ENCODE results near the gene SEC61A1.

The SEC61A1 gene

GRCh38 chr3:128051837-128052594, at the start of gene SEC61A1:
TSS of gene SEC61A1 (plus strand) at chr3:128052437. CDS start at chr3:128052553, 116 bp downstream.
- peak; percentile 95 for DNase-seq (ENCODE audit: low read depth in 2 of 2)

- no peak for DNase-seq (ENCODE audit: low read depth in 2 of 2)
Measured at GRCh38 chr3:128004661-128005060, 47.6 kb upstream of the SEC61A1 start.

GRCh38 chr3:128006061-128007032, 45.9 kb upstream of the SEC61A1 start:
- DNase-seq (ENCODE audit: low read depth in 2 of 2) = no peak

- DNase-seq (ENCODE audit: low read depth in 2 of 2) = no peak
Measured at GRCh38 chr3:128007033-128007424, 45.2 kb upstream of the SEC61A1 start.

- DNase-seq (ENCODE audit: low read depth in 2 of 2) = no peak
Measured at GRCh38 chr3:128009952-128010846, 42.0 kb upstream of the SEC61A1 start.

GRCh38 chr3:128011140-128011539, 41.1 kb upstream of the SEC61A1 start:
- no peak for DNase-seq (ENCODE audit: low read depth in 2 of 2)

GRCh38 chr3:128012050-128012449, 40.2 kb upstream of the SEC61A1 start:
- DNase-seq (ENCODE audit: low read depth in 2 of 2) = no peak

- DNase-seq (ENCODE audit: low read depth in 2 of 2) = no peak
Measured at GRCh38 chr3:128014548-128014947, 37.7 kb upstream of the SEC61A1 start.

GRCh38 chr3:128016502-128016901, 35.7 kb upstream of the SEC61A1 start:
- DNase-seq (ENCODE audit: low read depth in 2 of 2) = no peak

- no peak for DNase-seq (ENCODE audit: low read depth in 2 of 2)
Measured at GRCh38 chr3:128021768-128022372, 30.4 kb upstream of the SEC61A1 start.

- no peak for DNase-seq (ENCODE audit: low read depth in 2 of 2)
Measured at GRCh38 chr3:128033102-128033501, 19.1 kb upstream of the SEC61A1 start.

- DNase-seq (ENCODE audit: low read depth in 2 of 2) = no peak
Measured at GRCh38 chr3:128036119-128036518, 16.1 kb upstream of the SEC61A1 start.

- no peak for DNase-seq (ENCODE audit: low read depth in 2 of 2)
Measured at GRCh38 chr3:128040041-128040440, 12.2 kb upstream of the SEC61A1 start.

- DNase-seq (ENCODE audit: low read depth in 2 of 2) = no peak
Measured at GRCh38 chr3:128040660-128041059, 11.6 kb upstream of the SEC61A1 start.

GRCh38 chr3:128041344-128041743, 10.9 kb upstream of the SEC61A1 start:
- DNase-seq (ENCODE audit: low read depth in 2 of 2) = no peak

- no peak for DNase-seq (ENCODE audit: low read depth in 2 of 2)
Measured at GRCh38 chr3:128050597-128050996, 1.6 kb upstream of the SEC61A1 start.

- no peak for DNase-seq (ENCODE audit: low read depth in 2 of 2)
Measured at GRCh38 chr3:128051459-128051836, 789 bp upstream of the SEC61A1 start.

- no peak for DNase-seq (ENCODE audit: low read depth in 2 of 2)
Measured at GRCh38 chr3:128052595-128053351, 536 bp downstream of the SEC61A1 start.

GRCh38 chr3:128053614-128054013, 1.4 kb downstream of the SEC61A1 start:
- no peak for DNase-seq (ENCODE audit: low read depth in 2 of 2)

GRCh38 chr3:128054367-128054766, 2.1 kb downstream of the SEC61A1 start:
- DNase-seq (ENCODE audit: low read depth in 2 of 2) = no peak

- DNase-seq (ENCODE audit: low read depth in 2 of 2) = no peak
Measured at GRCh38 chr3:128056258-128056657, 4.0 kb downstream of the SEC61A1 start.

Data from stimulated activated CD4-positive, alpha-beta T cell treated with anti-CD3 and anti-CD28 coated beads, Interleukin-1b, Interleukin-23, amount 100 ng/mL, for 4 hours (primary cell).